Measurements from ENCODE around the gene SGCA. TPM values are rescaled to one million over a fixed set of nuclear protein-coding genes. Genes with fewer than 3 reads are reported as not detected.

SGCA gene
- total RNA-seq, 1 experiment from 2014 or later = not detected

DNA sequence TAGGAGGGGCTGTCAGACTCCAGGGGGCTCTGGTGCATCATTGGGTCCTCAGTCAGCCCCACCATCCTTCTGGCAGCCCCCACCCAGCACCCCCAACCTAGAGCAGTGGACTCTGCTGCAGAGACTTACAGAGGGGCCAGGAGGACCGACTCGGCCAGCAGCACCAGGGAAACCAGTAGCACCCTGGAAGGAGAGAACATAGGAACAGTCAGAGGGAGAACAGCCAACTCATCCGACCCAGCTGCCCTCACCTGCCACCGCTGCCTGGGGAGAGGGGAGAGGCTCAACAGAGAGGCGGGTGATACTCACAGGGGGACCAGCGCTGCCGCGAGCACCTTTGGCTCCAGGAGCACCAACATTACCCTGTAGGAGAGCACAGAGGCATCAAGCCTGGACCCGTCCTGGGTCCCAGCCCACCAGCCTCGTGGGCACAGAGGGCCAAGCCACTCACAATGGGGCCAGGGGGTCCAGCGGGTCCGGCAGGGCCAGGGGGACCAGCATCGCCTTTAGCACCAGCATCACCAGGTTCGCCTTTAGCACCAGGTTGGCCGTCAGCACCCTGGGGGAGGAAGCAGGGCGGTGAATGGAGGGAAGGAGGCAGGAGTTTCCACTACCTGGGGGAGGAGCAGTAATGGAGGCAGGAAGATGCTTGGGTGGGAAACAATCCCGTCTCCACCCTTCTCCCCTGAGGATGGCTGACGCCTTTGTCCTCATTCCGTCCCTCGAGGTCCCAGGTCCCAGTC lies 23.9 kb downstream of the SGCA start:
- H3K9me3 Mint-ChIP-seq (ENCODE audit: unreplicated experiment) = no peaks in the 10 kb centered on the region
- TF ChIP-seq CTCF (IDR thresholded peaks at IDR 0.05; ENCODE audit: unreplicated experiment) = no peak
- CTCF ChIA-PET = interaction anchor here (0.6 to 2.7 kb wide), 5 partner anchors 9 to 272 kb away, joined by 3 to 17 read pairs (median 4); no protein-coding TSS in a partner anchor
- intact Hi-C loops (cut with micrococcal nuclease) = no loop called here
- no TSS peak for BruUV-seq (replicated peaks)
- POLR2A ChIA-PET = interaction anchor here (0.6 kb wide), 1 partner anchor 26 kb away, joined by 4 read pairs; no protein-coding TSS in a partner anchor
- peaks cover 20% of the 10 kb centered on the region for H3K36me3 Mint-ChIP-seq (ENCODE audit: insufficient read depth, unreplicated experiment)
- DNase-seq (ENCODE audit: unreplicated experiment) = no peak
- H3K27ac Mint-ChIP-seq (ENCODE audit: low read depth, unreplicated experiment) = no peak overlapping the region
- H3K27me3 Mint-ChIP-seq (ENCODE audit: insufficient read depth, unreplicated experiment) = no peaks in the 10 kb centered on the region
- peaks cover 2% of the 10 kb centered on the region for H3K4me1 Mint-ChIP-seq (ENCODE audit: insufficient read depth, unreplicated experiment)
- H3K4me3 Mint-ChIP-seq (ENCODE audit: unreplicated experiment) = no peak overlapping the region

DNA sequence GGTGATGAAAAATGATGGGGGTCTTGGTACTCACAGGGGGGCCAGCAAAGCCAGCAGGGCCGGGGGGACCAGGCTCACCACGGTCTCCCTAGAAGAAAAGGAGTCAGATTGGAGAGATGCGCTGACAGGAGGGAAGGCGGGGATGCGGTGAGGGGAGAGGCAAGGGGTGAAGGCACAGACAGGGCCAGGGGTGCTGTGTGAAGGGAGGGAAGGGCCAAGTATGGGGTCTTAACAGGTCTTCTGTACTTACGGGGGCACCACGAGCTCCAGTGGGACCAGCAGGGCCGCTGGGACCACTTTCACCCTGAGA lies 24.4 kb downstream of the SGCA start:
- BruUV-seq (replicated peaks) = no TSS peak
- H3K36me3 Mint-ChIP-seq (ENCODE audit: insufficient read depth, unreplicated experiment) = peaks cover 16% of the 10 kb centered on the region
- POLR2A ChIA-PET = interaction anchor here (0.9 kb wide), 1 partner anchor 12 kb away, joined by 3 read pairs; no protein-coding TSS in a partner anchor

GRCh38 chr17:50190603-50191358 lies 25.0 kb downstream of the SGCA start:
- no peak overlapping the region for H3K27ac Mint-ChIP-seq (ENCODE audit: low read depth, unreplicated experiment)
- peaks cover 12% of the 10 kb centered on the region for H3K36me3 Mint-ChIP-seq (ENCODE audit: insufficient read depth, unreplicated experiment)
- H3K4me3 Mint-ChIP-seq (ENCODE audit: unreplicated experiment) = no peak overlapping the region
- CTCF ChIA-PET = interaction anchor here (0.8 to 2.7 kb wide), 5 partner anchors 10 to 106 kb away, joined by 3 to 17 read pairs (median 4); no protein-coding TSS in a partner anchor
- H3K27me3 Mint-ChIP-seq (ENCODE audit: insufficient read depth, unreplicated experiment) = no peaks in the 10 kb centered on the region
- H3K4me1 Mint-ChIP-seq (ENCODE audit: insufficient read depth, unreplicated experiment) = no peaks in the 10 kb centered on the region
- POLR2A ChIA-PET = interaction anchor here (0.9 kb wide), 1 partner anchor 13 kb away, joined by 3 read pairs; no protein-coding TSS in a partner anchor
- no peak for TF ChIP-seq CTCF (IDR thresholded peaks at IDR 0.05; ENCODE audit: unreplicated experiment)
- intact Hi-C loops (cut with micrococcal nuclease) = no loop called here
- DNase-seq (ENCODE audit: unreplicated experiment) = no peak
- no peaks in the 10 kb centered on the region for H3K9me3 Mint-ChIP-seq (ENCODE audit: unreplicated experiment)
- no TSS peak for BruUV-seq (replicated peaks)

More for the DNA sequence above, 24.4 kb downstream of the SGCA start:
- intact Hi-C loops (cut with micrococcal nuclease) = no loop called here
- no peaks in the 10 kb centered on the region for H3K9me3 Mint-ChIP-seq (ENCODE audit: unreplicated experiment)
- no peak overlapping the region for H3K27ac Mint-ChIP-seq (ENCODE audit: low read depth, unreplicated experiment)
- no peaks in the 10 kb centered on the region for H3K27me3 Mint-ChIP-seq (ENCODE audit: insufficient read depth, unreplicated experiment)
- H3K4me1 Mint-ChIP-seq (ENCODE audit: insufficient read depth, unreplicated experiment) = no peaks in the 10 kb centered on the region
- no peak for TF ChIP-seq CTCF (IDR thresholded peaks at IDR 0.05; ENCODE audit: unreplicated experiment)
- no peak overlapping the region for H3K4me3 Mint-ChIP-seq (ENCODE audit: unreplicated experiment)
- CTCF ChIA-PET = interaction anchor here (0.8 to 2.7 kb wide), 4 partner anchors 9 to 107 kb away, joined by 3 to 17 read pairs (median 4); no protein-coding TSS in a partner anchor
- DNase-seq (ENCODE audit: unreplicated experiment) = no peak
